GM18858 (cell line): ENCODE measurements around the gene IL18RAP.

Experiments used
- ATAC-seq: cut with Tn5 transposase; IDR thresholded peaks from one replicate; pipeline ENCODE4 v1.9.1; 2021; ENCODE audit not compliant: unreplicated experiment

IL18RAP gene

DNA sequence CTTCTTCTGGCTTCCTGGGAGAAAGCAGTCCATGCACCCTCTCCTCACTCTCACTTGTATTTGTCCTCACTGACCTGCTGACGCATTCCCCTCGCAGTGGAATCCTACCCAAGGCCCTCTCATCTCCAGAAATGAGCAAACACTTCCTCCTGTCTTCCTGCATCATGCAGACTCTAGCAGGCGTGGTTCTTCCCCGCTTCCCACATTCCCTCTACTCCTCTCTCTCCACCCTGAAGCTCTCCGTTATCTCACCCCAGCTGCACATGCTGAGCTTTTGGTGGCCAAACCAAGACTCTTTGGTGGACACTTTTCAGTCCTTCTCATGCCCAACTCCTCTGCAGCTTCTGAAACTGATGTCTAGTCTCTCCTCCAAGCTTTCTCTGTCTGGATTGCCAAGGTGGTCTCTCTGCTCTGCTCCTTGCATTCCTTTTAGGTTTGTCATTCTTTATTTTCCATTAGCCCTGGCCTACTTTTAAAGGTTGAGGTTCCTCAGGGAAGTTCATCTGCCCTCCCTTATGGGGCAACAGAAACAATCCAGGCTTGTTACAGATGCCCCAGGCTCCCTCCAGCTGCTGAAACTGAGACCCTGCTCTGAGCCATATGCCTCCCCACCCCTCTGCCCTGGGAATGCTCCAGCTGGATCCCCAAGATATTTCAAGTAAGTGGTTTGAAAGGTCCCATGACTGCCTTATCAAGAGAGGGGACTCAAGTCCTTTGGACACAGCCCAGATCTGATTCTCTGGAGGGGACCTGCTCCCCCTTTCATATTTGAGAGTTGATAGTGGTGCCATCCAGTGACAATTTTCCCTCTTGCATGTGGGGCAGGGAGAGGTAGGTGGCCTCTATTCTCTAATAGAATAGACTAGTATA is 835 bp upstream of the IL18RAP start:
- no peak for ATAC-seq

- no peak for ATAC-seq
Measured at GRCh38 chr2:102423368-102423767, 408 bp downstream of the IL18RAP start.

GRCh38 chr2:102424754-102425153 is 1.8 kb downstream of the IL18RAP start:
- ATAC-seq: peak; percentile 95

GRCh38 chr2:102425441-102426132 is 2.6 kb downstream of the IL18RAP start:
- ATAC-seq: no peak

GRCh38 chr2:102427249-102427648 is 4.3 kb downstream of the IL18RAP start:
- no peak for ATAC-seq

DNA sequence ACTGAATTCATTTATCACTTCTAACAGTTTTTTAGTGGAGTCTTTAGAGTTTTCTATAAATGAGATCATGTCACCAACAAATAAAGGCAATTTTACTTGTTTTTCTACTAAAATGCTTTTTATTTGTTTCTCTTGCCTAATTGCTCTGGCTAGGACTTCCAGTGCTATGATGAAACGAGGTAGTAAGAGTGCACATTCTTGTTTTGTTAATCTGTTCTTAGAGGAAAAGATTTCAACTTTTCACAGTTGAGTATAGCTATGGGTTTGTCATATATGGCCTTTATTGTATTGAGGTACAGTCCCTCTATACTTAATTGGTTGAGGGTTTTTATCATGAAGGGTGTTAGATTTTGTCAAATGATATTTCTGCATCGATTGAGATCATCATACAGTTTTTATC is 5.6 kb downstream of the IL18RAP start:
- no peak for ATAC-seq

- no peak for ATAC-seq
Measured at GRCh38 chr2:102432386-102432785, 9.4 kb downstream of the IL18RAP start.

DNA sequence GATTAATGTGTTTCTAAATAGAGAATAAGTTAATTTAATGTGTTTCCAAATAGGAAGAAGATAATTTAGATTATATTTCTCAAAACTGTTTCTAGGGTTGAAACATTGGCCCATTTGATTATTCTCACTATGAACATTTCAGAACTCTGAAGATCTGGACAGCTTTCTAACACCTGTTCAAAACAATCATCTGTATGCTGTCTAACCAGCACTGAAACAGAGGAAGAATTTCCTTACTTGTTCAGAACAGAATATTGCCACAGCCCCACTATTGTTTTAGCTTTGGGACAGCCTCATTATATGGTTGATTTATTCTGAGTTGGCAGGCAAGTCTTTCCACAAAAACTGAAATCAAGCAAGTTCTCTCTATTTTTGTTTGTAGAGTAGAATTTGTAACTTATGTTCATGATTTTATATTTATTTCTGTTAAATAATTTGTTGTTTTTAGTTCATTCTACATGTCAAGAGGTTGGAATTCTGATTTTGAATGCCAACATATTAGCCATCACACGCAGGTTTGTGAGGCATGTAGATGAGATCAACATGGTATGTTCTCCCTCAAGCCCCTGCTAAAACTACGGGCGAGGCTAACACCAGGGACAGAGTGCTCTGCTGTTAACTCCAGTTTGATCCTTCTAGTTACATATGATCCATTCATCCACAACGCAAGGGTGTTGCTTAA is 11.2 kb downstream of the IL18RAP start:
- ATAC-seq: no peak

DNA sequence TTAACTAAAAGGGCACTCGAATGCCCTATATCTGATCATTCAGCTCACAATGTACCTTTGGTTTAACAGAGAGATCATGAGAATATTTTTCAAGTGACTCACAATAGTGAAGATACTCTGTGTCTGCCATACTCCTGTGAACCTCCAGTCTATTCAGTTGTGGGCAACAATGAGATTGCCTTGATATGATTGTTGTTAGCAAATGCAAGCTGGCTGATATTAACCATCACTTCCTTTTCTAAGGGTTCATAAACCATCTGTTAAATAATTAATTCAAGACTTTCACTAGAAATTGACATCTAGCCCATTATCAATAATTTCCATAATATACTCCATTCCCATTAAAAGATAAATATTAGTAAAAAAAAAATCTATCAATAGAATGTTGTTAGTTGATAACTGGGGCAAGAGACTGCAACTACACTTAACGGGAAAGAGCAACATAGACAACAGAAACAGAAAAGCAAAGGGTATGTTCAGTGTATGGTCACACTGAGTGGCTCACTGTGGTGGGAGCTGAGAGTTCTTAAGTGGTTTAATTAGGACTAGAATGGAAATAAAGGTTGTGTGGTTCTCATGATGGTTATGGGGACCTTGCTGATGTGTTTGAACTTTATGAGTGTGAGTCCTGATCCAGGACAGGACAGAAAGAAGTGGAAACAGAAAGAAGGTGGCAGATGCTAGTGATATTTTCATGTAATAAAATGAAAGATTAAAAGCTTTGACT is 11.9 kb downstream of the IL18RAP start:
- ATAC-seq: peak; percentile 40

DNA sequence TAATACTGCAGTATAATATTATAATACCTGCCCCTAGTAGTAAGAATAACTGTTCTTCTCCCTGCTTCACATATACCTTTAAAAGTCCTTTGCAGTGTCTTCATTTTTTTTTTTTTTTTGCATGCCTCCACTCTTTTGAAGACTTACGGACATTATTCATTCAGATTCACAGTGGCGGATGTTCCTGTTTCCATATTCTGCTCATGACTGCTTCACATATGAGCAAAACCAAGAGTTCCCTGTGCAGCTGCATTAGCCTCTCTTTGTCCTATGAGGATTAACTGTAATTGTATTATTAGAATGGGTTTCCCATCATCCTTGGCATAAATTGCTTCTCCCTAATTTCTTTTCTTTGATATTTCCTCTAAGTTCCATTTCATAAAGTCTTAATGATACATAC is 12.8 kb downstream of the IL18RAP start:
- ATAC-seq: no peak

DNA sequence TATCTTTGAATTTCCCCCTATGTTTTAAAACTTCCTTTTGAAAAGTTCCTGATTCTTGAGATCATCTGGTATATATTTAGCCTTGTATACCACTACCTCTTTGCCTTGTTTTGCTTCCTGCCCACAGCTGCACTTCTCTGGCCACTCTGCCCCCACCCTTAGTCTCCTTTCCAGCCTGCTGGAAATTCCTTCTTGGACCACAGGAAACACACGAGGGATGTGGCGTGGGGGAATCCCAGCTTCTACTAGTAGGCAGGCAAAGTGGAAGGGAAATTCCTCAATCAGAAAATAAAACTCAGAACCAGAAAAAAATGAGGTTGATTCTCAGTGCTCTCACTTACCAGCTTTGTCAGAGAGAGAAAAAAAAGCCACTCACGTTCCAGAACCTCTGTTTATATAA is 13.4 kb downstream of the IL18RAP start:
- ATAC-seq: no peak

DNA sequence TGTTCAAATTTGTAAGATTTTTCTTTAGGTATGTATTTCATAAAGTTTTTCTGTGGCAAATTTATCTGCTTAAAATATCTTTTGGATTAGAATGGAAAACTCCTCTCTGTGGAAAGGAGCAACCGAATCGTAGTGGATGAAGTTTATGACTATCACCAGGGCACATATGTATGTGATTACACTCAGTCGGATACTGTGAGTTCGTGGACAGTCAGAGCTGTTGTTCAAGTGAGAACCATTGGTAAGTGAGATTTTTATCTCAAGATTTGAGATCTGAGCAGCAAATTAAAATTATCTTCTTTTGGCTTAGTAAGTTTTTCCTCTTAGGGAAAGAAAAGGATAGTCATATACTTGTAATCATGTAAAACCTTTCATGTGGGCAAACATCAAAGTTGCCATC is 14.2 kb downstream of the IL18RAP start:
- ATAC-seq: no peak

- no peak for ATAC-seq
Measured at GRCh38 chr2:102438111-102438510, 15.2 kb downstream of the IL18RAP start.

DNA sequence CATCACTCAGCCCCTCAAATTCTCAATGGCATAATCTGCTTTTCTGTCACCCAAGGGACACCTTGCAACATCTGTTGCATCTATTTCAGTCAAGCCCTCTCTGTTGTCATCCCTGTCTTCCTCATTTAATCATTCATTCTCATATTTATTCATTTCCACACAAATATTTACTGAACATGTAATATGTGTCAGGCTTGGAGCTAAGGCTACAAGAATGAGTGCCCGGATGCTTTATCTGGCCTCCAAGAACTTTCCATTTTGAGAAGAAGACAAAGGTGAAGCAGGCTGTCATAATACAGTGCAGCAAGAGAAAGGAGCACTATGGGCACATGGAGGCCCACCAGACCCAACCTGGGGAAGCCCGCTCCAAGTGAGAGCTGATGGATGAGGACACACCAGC is 15.6 kb downstream of the IL18RAP start:
- no peak for ATAC-seq

- ATAC-seq: no peak
Measured at GRCh38 chr2:102439065-102439695, 16.2 kb downstream of the IL18RAP start.

- peak; percentile 46 for ATAC-seq
Measured at GRCh38 chr2:102442967-102443828, 20.2 kb downstream of the IL18RAP start.

GRCh38 chr2:102444233-102444632 is 21.3 kb downstream of the IL18RAP start:
- ATAC-seq: no peak

DNA sequence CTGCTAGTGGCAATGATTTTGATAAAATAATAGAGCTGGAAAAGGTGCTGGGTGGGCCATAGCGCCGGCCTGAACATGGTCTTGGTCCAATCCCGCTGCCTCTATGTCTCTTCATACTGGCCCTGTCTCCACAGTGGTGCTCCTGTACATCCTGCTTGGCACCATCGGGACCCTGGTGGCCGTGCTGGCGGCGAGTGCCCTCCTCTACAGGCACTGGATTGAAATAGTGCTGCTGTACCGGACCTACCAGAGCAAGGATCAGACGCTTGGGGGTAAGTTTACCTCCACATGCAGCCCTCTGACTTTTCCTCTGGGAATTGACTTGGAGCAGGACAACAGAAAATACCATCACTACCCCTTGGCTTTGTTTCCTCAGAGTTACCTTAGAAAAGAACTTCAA is 24.0 kb downstream of the IL18RAP start:
- ATAC-seq: no peak

GRCh38 chr2:102449370-102449974 is 26.5 kb downstream of the IL18RAP start:
- no peak for ATAC-seq
